ENCODE data around the gene INPP5E. TPM values are rescaled to one million over a fixed set of nuclear protein-coding genes. Genes with fewer than 3 reads are reported as not detected.

Gene INPP5E
- total and polyA plus RNA-seq, 2 donors (not counting 1 experiment from before 2014, with no cell fraction given) = 31.0 to 33.1 TPM

DNA sequence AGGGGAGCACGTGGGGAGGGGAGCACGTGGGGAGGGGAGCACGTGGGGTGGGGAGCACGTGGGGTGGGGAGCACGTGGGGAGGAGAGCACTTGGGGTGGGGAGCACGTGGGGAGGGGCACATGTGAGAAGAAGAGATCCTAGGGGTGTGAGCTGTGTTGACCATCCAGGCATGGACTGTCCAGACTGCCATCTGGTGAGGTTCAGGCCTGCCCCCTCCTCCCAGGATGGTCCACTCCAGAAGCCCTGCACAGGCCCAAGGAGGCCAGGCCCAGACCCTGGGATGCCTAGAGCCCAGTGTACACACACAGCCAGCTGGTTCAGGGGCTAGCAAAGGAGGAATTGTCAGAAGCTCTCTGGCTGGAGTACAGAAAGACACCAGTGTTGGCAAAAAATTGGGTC, 42.0 kb downstream of the INPP5E start:
- Mint-ChIP-seq H3K9me3 (ENCODE audit: insufficient read depth) (no peaks in the 10 kb centered on the region), H3K4me3 (no peak overlapping the region), H3K27me3 (no peaks in the 10 kb centered on the region), H3K4me1 (peaks cover 22% of the 10 kb centered on the region), H3K27ac (no peak overlapping the region)
- H3K4me3 ChIP-seq (ENCODE audit: control extremely low read depth in 1 of 5, extremely low read depth in 1 of 5, insufficient read depth in 1 of 5, low read depth in 2 of 5, low read length in 4 of 5) = no peak overlapping the region
- H3K27me3 ChIP-seq (replicated peaks in 1 of 4; ENCODE audit: control extremely low read depth in 1 of 4, control insufficient read depth in 3 of 4, insufficient read depth in 4 of 4, low read length in 3 of 4) = no peaks in the 10 kb centered on the region
- ATAC-seq (ENCODE audit: low read depth) = no peak
- CTCF ChIA-PET = no interaction called here
- H3K9me3 ChIP-seq (ENCODE audit: control extremely low read depth in 1 of 3, control insufficient read depth in 2 of 3, insufficient read depth in 1 of 3, low read length in 2 of 3) = no peaks in the 10 kb centered on the region
- no peak overlapping the region for H3K27ac ChIP-seq (ENCODE audit: low read length in 2 of 2)
- no peak overlapping the region for H3K4me2 ChIP-seq (replicated peaks; ENCODE audit: low read depth, low read length, poor library complexity, severe bottlenecking)
- peaks cover 3 to 53% of the 10 kb centered on the region in 2 experiments for H3K36me3 ChIP-seq (replicated peaks in 1 of 2; ENCODE audit: control extremely low read depth in 1 of 2, control insufficient read depth in 1 of 2, extremely low read depth in 1 of 2, insufficient read depth in 2 of 2, low read length in 1 of 2)
- DNase-seq = no peak
- peaks cover 15 to 17% of the 10 kb centered on the region in 2 donors for H3K4me1 ChIP-seq (ENCODE audit: control insufficient read depth in 2 of 2, insufficient read depth in 2 of 2, low read length in 2 of 2)
- no peak overlapping the region for H3K9ac ChIP-seq (ENCODE audit: low read length)
- intact Hi-C loops (cut with micrococcal nuclease) = no loop called here
- H2AFZ ChIP-seq (ENCODE audit: insufficient read depth, low read depth, low read length, poor library complexity, severe bottlenecking) = no peak overlapping the region
- WGBS (ENCODE audit: insufficient coverage) = no CpG with 5 or more reads among the region's 6 CpGs
- POLR2A ChIA-PET = no interaction called here
- H3K79me2 ChIP-seq (ENCODE audit: control insufficient read depth, insufficient read depth, low read length) = peaks cover 47% of the 10 kb centered on the region
- H4K20me1 ChIP-seq (ENCODE audit: control insufficient read depth, insufficient read depth, low read length, poor library complexity, severe bottlenecking) = peaks cover 25% of the 10 kb centered on the region
- no peak for TF ChIP-seq EZH2 (IDR thresholded peaks at IDR 0.05; ENCODE audit: borderline replicate concordance, insufficient read depth, low read depth, low read length, poor library complexity, severe bottlenecking)
- TF ChIP-seq, protein P1, sequence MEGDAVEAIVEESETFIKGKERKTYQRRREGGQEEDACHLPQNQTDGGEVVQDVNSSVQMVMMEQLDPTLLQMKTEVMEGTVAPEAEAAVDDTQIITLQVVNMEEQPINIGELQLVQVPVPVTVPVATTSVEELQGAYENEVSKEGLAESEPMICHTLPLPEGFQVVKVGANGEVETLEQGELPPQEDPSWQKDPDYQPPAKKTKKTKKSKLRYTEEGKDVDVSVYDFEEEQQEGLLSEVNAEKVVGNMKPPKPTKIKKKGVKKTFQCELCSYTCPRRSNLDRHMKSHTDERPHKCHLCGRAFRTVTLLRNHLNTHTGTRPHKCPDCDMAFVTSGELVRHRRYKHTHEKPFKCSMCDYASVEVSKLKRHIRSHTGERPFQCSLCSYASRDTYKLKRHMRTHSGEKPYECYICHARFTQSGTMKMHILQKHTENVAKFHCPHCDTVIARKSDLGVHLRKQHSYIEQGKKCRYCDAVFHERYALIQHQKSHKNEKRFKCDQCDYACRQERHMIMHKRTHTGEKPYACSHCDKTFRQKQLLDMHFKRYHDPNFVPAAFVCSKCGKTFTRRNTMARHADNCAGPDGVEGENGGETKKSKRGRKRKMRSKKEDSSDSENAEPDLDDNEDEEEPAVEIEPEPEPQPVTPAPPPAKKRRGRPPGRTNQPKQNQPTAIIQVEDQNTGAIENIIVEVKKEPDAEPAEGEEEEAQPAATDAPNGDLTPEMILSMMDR (IDR thresholded peaks at IDR 0.05) = no peak

DNA sequence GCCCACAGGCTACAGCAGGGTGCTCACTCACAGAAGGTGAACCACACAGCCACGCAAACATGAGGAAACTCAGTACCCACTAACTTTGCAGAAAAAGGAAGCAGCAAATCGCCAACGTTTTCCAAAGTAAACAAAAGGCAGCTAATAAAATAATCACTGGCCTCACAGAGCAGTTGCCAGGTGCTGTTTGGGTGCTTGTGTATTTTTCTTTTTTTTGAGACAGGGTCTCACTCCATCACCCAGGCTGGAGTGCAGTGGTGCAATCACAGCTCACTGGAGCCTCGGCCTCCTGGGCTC, 43.5 kb downstream of the INPP5E start:
- Histone ChIP-seq H3K27ac (ENCODE audit: low read length in 2 of 2) (no peak overlapping the region), H3K9me3 (ENCODE audit: control extremely low read depth in 1 of 3, control insufficient read depth in 2 of 3, insufficient read depth in 1 of 3, low read length in 2 of 3) (no peaks in the 10 kb centered on the region), H3K4me2 (replicated peaks; ENCODE audit: low read depth, low read length, poor library complexity, severe bottlenecking) (no peak overlapping the region), H2AFZ (ENCODE audit: insufficient read depth, low read depth, low read length, poor library complexity, severe bottlenecking) (no peak overlapping the region), H3K36me3 (replicated peaks in 1 of 2; ENCODE audit: control extremely low read depth in 1 of 2, control insufficient read depth in 1 of 2, extremely low read depth in 1 of 2, insufficient read depth in 2 of 2, low read length in 1 of 2) (peaks cover 3 to 61% of the 10 kb centered on the region in 2 experiments), H3K27me3 (replicated peaks in 1 of 4; ENCODE audit: control extremely low read depth in 1 of 4, control insufficient read depth in 3 of 4, insufficient read depth in 4 of 4, low read length in 3 of 4) (no peaks in the 10 kb centered on the region), H3K4me3 (ENCODE audit: control extremely low read depth in 1 of 5, extremely low read depth in 1 of 5, insufficient read depth in 1 of 5, low read depth in 2 of 5, low read length in 4 of 5) (no peak overlapping the region), H3K79me2 (ENCODE audit: control insufficient read depth, insufficient read depth, low read length) (peaks cover 44% of the 10 kb centered on the region), H3K9ac (ENCODE audit: low read length) (no peak overlapping the region), H4K20me1 (ENCODE audit: control insufficient read depth, insufficient read depth, low read length, poor library complexity, severe bottlenecking) (peaks cover 25% of the 10 kb centered on the region), H3K4me1 (ENCODE audit: control insufficient read depth in 2 of 2, insufficient read depth in 2 of 2, low read length in 2 of 2) (peaks cover 15 to 17% of the 10 kb centered on the region in 2 donors)
- Mint-ChIP-seq H3K9me3 (ENCODE audit: insufficient read depth) (no peaks in the 10 kb centered on the region), H3K27ac (no peak overlapping the region), H3K4me3 (no peak overlapping the region), H3K4me1 (peaks cover 15% of the 10 kb centered on the region), H3K27me3 (no peaks in the 10 kb centered on the region)
- ChIA-PET POLR2A (no interaction called here), CTCF (interaction anchor here (1.3 kb wide), 1 partner anchor 33 kb away, joined by 6 read pairs; the partner anchor contains the start of gene DNLZ)
- ATAC-seq (ENCODE audit: low read depth) (no peak), DNase-seq (no peak)
- intact Hi-C loops (cut with micrococcal nuclease) = no loop called here
- 92% methylated on average over 2 of the region's 4 CpGs for WGBS (ENCODE audit: insufficient coverage)
- no peak for TF ChIP-seq EZH2 (IDR thresholded peaks at IDR 0.05; ENCODE audit: borderline replicate concordance, insufficient read depth, low read depth, low read length, poor library complexity, severe bottlenecking)
- TF ChIP-seq, protein P1 (IDR thresholded peaks at IDR 0.05) = no peak
